ENCODE measurements around the gene C3orf52. TPM values are rescaled to one million over a fixed set of nuclear protein-coding genes. Genes with fewer than 3 reads are reported as not detected.

Gene C3orf52, protein sequence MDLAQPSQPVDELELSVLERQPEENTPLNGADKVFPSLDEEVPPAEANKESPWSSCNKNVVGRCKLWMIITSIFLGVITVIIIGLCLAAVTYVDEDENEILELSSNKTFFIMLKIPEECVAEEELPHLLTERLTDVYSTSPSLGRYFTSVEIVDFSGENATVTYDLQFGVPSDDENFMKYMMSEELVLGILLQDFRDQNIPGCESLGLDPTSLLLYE
- 1.6 TPM in 2 replicates for total RNA-seq

GRCh38 chr3:112086076-112086854 lies at the start of gene C3orf52:
C3orf52 (plus strand) TSS chr3:112086389; CDS start chr3:112086408, 19 bp downstream.

GRCh38 chr3:112132975-112133448 lies 46.8 kb downstream of the C3orf52 start, which contains the start of gene GCSAM:
GCSAM (minus strand) TSS chr3:112133248; CDS start chr3:112133120, 128 bp downstream.

Other genes starting within 250 kb of the C3orf52 start
- gene PHLDB2, start 227.1 kb upstream of the C3orf52 start, total RNA-seq: 32.3 and 42.1 TPM in 2 replicates
- 18.4 and 24.0 TPM in 2 replicates for gene ABHD10, start 107.4 kb upstream of the C3orf52 start, total RNA-seq
- gene TAGLN3, start 87.5 kb upstream of the C3orf52 start, total RNA-seq: not detected in 2 replicates
- gene TMPRSS7, start 51.7 kb upstream of the C3orf52 start, total RNA-seq: not detected in 2 replicates
- 0.81 TPM in 1 of 2 replicates, not detected in the other for gene GCSAM, start 46.9 kb downstream of the C3orf52 start, total RNA-seq
- 0.16 TPM in 1 of 2 replicates, not detected in the other for gene SLC9C1, start 207.8 kb downstream of the C3orf52 start, total RNA-seq
- 22.0 and 42.0 TPM in 2 replicates for gene CD200, start 246.8 kb downstream of the C3orf52 start, total RNA-seq